GM19043 (cell line): Measurements from ENCODE around the gene PLAGL1.
"Not testable (repeated sequence)": the region's sequence is repeated elsewhere in the genome, so short reads cannot be mapped to it uniquely, and the experiment has no call there.

Experiments used
- ATAC-seq: cut with Tn5 transposase; IDR thresholded peaks from one replicate; pipeline ENCODE4 v1.9.1; 2021; ENCODE audit warnings: low read depth; ENCODE audit not compliant: unreplicated experiment

PLAGL1 gene, protein sequence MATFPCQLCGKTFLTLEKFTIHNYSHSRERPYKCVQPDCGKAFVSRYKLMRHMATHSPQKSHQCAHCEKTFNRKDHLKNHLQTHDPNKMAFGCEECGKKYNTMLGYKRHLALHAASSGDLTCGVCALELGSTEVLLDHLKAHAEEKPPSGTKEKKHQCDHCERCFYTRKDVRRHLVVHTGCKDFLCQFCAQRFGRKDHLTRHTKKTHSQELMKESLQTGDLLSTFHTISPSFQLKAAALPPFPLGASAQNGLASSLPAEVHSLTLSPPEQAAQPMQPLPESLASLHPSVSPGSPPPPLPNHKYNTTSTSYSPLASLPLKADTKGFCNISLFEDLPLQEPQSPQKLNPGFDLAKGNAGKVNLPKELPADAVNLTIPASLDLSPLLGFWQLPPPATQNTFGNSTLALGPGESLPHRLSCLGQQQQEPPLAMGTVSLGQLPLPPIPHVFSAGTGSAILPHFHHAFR

DNA sequence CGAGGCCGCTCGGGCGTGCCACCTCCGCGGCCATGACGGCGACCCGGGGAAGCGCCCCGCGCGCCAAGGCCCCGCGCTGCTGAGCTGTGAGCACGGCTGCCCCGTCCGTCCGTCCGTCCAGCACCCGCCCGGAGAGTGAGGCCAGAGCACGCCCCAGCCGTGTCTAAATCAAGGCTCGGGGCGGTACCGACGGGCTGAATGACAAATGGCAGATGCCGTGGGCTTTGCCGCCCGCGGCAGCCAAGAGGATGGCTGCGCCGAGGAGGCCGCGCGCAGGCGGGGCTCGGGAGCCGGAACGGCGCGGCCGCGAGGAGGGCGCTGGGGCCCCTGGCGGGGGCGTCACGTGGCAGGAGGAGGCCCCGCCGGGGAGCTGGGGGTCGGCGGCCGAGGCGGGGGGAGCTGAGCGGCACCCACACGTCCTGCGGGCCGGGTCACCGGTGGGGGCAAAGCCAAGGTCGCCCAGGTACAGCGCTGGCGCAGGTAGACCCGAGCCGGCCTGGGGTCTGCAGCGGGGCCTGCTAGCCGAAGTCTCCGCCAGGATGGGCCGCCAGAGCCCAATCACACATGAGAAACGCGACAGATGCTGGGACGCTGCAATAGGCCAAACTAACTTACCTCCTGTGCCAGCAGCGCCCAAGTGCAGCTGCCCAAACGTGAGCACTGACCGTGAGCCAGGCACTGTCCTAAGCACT lies at the start of gene PLAGL1:
Gene PLAGL1 (minus strand): TSS at position 140 of the 692 bp plus-strand sequence. CDS start 60,123 bp downstream, outside the sequence.
- ATAC-seq, result peak; percentile 58

DNA sequence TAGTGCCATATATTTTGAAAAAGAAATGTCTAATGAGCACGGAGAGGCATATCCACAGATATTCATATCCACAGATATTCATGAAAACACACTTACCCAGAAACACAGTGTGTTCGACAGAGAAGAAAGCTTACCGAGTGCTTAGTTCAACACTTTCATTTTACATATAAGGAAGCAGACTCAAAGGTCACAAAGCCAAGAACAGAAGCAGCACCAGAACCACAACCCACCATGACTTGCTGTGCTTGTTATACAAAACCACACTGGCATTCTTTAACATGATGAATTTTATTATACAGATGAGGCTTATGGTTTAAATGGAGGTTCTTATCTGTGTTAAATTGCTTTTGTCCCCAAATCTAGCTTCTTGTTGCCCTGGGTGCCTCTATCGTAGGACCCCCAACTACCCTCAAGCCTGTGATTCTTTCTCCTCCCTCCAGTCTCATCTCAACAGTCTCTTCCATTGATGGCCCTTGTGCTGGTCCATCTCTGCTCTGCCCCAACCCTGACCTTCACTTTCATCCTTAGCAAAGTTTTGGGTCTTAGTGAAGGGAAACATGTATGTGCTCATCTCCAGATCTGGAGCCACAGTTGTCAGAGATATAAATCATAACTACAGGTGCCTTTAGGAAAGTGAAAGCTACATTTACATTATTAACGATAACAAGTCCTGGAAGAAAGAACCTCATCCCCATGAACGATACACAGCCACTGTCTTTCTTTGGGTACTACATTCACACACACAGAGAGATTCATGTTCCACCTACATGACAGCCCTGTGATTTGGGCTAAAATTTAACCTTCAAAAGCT lies 47.3 kb upstream of the PLAGL1 start:
- peak; percentile 71 for ATAC-seq

DNA sequence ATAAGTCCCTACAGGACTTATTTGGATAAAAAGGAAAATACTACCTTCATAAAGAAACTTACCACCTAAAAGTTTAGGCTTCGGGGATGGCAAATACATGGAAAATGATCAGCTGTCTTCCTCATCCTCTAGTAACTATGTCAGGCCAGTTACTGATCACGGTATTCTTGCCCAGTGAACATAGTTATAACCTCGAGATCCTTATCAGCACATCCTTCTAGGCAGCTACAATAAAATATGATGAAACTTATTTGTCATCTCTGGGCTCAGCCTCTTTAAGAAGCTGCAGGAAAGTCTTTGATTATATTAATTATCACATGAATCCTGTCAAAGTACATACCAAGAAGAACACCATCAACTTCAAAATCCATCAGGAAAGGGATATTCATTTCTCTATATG lies 45.5 kb upstream of the PLAGL1 start:
- ATAC-seq, result no peak

DNA sequence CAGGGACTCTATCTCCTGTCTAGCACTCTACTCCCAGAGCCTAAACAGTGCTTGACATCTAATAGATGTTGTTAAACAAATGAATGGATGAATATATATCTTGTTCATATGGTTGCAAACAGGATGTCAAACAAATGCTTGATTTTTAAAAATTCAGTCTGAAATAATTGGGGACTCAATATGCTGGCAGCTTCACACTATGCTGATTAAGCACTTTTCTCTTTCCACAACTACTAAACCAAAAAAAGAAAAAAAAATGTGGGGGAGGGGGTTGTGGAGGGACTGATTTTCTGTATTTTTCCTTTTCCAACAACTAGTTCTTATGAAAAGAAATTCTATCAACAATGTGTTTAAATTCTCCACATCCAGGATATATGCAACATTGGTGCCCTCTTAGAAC lies 44.4 kb upstream of the PLAGL1 start:
- no peak for ATAC-seq

DNA sequence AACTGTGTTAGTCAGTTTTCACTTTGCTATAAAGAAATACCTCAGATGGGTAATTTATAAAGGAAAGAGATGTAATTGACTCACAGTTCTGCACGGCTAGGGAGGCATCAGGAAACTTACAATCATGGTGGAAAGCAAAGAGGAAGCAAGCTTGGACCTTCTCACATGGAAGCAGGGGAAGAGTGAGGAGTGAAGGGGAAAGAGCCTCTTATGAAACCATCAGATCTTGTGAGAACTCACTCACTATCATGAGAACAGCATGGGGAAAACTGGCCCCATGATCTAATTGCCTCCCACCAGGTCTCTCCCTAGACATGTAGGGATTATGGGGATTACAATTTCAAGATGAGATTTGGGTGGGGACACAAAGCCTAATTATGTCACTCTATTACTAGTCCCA lies 41.3 kb upstream of the PLAGL1 start:
- no peak for ATAC-seq

DNA sequence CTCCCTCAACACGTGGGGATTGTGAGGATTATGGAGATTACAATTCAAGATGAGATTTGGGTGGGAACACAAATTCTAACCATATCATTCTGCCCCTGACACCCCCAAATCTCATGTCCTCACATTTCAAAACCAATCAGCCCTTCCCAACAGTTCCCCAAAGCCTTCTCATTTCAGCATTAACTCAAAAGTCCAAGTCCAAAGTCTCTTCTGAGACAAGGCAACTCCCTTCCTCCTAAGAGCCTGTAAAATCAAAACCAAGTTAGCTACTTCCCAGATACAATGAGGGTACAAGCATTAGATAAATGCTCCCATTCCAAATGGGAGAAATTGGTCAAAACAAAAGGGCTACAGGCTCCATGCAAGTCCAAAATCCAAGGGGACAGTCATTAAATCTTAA lies 39.6 kb upstream of the PLAGL1 start:
- ATAC-seq, result no peak

DNA sequence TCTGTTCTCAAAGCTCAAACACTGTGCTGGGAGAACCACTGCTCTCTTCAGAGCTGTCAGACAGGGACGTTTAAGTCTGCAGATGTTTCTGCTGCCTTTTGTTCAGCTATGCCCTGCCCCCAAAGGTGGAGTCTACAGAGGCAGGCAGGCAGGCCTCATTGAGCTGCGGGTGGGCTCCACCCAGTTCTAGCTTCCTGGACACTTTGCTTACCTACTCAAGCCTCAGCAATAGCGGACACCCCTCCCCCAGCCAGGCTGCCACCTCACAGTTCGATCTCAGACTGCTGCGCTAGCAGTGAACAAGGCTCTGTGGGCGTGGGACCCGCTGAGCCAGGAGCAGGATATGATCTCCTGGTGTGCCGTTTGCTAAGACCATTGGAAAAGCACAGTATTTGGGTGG lies 38.6 kb upstream of the PLAGL1 start:
- not testable (repeated sequence) for ATAC-seq

DNA sequence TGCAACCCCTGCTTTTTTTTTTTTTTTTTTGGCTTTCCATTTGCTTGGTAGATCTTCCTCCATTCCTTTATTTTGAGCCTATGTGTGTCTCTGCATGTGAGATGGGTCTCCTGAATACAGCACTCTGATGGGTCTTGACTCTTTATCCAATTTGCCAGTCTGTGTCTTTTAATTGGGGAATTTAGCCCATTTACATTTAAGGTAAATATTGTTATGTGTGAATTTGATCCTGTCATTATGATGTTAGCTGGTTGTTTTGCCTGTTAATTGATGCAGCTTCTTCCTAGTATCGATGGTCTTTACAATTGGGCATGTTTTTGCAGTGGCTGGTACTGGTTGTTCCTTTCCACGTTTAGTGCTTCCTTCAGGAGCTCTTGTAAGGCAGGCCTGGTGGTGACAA lies 36.9 kb upstream of the PLAGL1 start:
- not testable (repeated sequence) for ATAC-seq

DNA sequence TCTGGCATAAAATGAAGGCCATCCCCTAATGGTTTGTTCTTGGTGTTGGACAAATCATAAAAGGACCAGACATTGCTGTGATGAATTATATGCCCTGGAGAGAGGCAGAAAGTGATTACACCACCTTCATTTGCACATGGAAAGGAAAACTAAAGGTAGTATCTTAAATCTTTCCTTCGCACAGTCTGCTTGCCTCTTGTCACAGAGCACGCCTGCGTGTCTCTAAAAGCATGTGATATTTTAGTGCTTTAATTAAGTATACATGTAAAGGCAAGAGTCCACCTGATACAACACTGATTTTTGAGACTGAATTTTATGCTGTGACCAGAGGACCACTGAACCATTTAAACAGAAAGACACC lies 28.8 kb upstream of the PLAGL1 start:
- peak; percentile 7 for ATAC-seq

DNA sequence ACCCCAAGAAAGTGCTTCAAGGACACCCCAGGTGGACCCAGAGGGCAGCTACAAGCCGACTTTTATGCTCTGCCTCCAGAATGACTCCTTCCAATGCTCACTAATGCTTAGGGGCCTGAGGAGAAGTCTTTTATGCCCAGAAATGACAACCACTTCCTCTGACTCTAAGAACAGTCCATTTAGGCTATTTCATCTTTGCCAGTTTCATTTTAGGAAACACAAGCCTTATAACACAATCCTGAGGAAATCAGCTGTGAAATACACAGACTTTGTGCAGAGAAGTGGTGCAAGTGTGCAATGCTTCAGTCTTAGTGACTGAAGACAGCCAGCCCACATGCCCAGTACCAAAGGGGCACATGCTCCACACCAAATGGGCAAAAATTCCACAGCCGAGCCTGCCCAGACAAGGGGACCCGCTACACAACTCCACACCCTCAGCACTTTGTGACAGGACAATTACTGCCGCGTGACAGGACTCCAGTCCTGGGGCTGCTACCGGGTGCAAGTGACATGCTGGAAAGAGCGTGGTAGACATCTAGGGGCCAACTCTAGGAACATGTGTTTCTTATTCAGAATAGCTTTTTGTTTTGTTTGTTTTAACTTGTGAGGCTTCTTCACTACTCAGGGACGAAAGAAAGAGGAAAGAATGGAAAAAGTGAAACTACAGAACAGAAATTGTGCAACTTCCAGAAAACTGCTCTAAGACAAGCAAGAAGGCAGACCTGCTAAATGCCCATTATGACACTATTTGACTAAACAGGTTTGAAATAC lies 28.2 kb upstream of the PLAGL1 start:
- peak; percentile 85 for ATAC-seq

DNA sequence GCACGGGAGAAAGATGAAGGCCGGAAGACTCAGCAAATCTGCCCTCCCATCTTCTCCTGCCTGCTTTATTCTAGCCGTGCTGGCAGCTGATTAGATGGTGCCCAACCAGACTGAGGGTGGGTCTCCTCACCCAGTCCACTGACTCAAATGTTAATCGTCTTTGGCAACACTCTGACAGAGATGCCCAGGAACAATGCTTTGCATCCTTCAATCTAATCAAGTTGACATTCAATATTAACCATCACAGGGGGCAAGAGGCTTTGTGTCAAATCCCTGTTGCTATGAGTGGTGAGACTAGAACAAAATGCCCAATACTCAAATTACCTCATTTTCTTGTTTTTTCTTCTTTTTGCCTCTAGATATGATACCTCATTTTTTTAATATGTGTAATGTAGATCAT lies 27.4 kb upstream of the PLAGL1 start:
- ATAC-seq, result no peak

DNA sequence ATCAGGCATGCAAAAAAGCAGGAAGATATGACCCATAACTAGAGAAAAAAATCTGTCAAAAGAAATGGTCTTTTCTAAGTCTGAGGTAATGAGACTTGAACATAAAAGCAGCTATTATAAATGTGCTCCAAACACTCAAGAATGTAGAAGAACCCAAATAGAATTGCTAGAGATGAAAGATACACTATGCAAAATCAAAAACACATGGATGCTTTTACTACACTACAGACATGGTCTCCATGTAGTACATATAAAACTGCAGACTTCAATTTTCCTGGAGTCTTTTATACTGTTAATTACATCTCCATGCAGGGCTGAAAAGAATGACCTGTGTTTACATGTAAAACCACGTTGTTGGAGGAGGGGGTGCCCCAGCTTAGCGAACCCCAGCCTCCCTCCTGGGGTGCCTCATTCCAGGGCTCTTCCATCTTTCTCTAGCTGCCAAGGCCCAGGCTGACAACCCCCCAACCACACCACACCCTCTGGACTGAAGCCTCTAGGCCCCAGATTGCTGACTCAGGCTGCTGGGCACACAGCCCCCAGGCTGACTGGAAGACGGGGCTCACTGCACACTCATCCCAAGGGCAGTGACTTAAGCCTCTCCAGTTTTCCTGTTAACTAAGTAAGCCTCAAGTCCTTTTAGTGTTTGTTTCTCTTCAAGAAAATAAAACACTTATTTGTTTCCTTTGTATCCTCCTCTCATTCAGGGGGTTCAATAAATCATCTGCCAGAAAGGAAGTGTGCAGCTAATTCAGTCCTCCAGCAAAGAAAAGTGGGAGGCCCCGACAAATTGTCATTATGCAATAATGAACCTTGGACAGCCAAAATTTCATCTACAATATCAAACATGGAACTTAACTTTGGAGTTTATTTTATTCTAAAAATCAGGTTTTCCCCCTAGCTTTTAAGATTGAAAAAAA lies 26.0 kb upstream of the PLAGL1 start:
- ATAC-seq, result no peak

DNA sequence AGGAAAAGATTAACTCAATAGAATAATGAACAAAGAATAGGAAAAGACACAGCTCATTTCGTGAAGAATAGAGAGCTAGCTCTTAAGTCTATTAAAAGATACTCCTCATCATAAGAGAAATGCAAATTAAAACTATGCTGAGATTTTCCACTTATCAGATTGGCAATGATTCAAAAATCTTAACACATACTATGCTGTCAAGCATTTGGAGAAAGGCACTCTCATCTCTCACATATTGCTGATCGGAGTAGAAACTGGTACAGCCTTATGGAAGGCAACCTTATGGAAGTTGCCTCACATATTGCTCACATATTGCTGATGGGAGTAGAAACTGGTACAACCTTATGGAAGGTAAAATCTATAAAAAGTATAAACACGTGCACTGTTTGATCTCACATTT lies 21.4 kb upstream of the PLAGL1 start:
- ATAC-seq, result no peak

DNA sequence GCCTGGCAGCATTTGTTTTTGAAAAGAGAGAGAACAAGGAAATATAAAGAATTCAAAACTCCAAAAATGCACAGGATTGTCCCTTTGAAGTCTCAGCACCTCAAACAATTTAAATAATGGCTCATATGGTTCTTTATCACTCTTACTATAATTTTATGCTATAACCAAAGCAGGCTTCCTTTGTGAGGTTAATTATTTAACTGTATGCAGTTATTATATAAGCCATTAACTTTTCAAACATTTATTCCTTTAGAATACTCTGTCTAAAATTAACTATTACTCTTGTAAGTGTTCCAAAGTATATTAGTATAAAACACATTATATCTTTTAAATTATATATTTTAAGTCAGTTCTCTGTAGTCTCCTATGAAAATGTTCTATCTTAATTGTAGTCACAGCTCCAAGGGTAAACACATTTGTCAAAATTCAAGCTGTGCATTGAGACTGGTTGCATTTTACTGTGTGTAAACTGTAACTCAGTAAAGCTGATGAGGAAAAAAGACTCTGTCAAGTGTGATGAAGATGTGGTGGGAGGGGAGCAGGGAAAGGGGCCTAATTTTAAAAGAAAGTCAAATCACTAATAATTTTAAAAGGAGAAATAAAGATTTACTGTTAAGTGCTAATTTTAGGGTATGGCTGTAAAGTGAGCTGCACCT lies 20.0 kb upstream of the PLAGL1 start:
- no peak for ATAC-seq

DNA sequence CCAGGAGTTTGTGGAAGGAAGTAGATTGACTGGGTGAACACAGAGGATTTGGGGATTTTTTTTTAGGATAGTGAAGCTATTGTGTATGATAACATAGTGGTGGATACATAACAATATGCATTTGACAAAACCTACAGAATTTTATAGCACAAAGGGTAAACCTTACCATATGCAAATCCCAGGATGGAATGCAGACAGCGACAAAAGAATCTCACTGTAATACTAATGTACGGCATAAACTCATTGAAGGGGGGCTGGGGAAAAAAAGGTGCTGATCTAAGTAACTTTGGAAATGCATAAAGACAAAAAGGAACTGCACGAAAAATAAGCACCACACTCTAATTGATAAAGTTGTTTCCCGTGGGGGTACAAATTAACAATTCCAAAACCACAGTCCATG lies 15.2 kb upstream of the PLAGL1 start:
- no peak for ATAC-seq

DNA sequence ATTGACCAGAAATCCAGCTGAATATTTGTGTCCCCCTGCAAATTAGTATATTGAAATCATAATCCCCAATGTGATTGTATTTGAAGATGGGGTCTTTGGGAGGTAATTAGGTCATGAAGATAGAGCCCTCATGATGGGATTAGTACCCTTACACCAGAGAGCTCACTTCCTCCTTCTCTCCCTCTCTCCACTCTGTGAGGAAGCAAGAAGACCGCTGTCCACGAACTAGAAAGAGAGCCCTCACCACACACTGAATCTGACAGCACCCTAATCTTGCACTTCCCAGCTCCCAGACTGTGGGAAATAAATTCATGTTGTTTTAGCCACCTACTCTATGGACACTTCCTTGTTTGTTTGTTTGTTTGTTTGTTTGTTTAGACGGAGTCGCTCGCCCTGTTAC lies 11.9 kb upstream of the PLAGL1 start:
- ATAC-seq, result no peak

DNA sequence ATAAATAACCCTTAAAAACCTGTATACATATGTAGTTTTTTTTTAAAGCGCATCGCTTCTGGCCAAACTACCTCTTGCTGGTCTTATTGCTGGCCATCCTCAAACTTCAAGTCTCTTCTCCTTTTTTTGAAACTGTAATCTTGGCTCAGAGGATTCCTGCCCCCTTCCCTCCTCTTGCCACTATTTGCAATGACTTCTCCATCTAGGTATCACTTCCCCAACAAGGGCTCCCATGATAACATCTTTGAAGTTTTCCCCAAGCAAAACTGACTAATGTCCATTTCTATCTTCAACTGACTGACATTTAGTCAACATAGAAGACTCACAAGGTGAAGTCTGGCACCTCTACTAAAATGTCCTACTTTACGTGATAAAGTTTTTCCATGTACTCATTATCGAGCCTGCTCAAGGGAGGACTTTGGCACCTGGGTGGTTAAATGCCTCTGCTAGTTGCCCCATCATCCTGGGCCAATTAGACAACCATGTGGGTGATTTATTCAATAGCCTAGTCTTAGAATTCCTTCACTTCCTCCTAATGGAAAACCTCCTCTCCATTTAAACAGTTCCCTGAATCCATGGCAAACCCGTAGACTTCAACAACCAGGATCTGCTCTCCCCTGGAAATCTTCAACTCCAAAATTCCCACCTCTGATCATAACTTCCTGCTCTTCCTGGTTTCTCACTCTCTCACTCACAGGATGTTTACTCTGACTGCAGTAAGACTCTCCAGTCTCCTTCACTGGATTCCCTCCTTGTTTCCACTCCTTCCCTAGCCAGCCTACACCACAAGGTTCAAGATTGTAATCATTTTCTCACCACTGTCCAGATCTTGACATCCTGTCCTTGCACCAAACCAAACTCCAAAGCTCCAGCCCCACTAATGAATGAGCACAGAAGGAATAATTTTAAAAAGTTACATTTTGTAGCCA lies 9.4 kb upstream of the PLAGL1 start:
- no peak for ATAC-seq

DNA sequence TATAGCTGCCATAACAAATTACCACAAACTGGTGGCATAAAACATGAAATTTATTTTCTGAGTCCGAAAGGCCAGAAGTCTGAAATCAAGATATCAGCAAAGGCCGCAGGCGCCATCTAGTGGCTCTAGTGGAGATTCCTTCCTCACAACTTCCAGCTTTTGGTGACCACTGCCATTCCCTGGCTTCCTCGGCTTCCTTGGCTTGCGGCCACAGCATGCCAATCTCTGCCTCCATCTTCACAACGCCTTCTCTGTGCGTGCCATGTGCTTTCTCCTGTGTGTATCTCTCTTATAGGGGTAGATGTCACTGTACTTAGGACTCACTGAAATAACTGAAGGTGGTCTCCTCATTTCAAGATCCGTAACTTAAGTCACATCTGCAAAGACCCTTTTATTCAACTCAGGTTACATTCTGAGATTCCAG lies 5.4 kb upstream of the PLAGL1 start:
- ATAC-seq, result no peak
